ENCODE results near the gene HJURP.

The HJURP gene

DNA sequence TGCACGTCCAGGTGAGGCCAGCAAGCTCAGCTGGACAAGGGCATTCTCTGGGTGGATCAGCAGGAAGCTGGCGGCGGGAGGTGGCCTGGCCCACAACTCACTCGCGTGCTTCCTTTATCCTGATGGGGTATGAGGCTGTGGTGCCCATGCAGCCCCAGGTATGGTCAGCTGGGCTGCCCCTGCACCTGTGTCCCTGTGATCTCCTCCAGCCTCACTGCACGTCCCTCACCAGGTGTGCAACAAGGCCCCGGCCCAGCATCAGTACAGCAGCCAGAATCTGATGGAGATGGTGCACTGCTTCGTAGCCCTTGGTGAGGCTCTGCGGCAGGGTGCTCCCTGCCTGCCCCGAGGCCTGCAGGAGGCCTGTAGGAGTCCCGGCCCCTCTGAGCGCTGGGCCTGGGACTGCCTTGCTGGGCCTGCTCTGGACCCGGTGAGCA, 58.6 kb downstream of the HJURP start:
- in situ Hi-C loops (cut with MboI; ENCODE audit: low sequenced_read_pairs), result no loop called here

DNA sequence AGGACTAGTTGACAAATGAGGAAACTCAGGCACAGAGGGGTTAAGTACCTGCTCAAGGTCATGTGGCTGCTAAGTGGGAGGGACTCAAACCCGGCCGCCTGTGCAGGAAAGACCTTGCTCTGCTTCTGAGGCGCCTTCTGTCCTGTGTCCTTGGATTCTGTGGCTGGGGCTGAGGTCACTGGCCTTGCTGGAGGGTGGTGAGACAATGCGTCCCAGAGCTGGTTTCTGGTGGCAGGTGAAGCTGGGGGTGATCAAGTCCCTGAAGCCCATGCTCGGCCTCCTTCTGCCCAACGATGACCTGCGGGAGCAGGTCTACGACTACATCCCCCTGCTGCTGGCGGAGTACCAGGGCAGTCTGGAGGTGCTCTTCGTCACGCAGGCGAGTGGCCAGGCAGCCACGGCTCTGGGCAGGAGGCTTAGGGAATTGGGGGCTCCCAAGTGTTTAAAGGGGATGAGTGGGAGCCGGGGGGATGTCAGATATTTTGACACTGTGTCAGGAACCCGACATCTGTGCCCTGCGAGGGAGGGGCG, 60.1 kb downstream of the HJURP start:
- in situ Hi-C loops (cut with MboI; ENCODE audit: low sequenced_read_pairs), result no loop called here

DNA sequence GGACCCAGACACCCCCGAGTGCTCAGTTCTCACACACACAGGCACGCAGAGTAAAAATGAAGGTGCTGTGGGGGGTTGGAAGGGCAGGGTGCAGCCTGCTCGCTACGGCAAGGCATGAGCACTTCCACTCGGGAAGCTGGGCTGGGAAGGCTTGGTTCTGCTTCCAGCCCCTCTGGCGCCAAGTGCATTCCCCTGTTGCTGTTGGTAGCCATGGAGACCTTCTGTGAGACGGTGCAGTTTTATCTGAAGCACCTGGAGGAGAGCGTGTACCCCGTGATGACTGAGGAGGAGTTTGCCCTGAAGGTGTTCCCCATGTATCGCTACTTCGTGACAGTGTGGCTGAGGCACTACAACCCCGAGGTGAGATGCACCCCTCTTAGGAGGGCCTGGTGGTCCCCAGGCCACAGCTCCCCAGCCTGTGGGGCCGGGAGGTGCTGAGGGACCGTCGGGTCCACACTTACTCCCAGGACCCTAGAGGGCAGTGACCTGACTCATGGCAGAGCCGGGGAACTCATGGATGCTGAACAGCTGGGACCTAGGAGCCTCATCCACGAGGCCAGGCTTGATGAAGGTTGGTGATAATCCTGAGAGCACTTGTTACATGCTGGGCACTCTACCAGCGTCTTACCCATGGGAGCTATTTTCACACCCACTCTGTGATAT, 60.7 kb downstream of the HJURP start:
- in situ Hi-C loops (cut with MboI; ENCODE audit: low sequenced_read_pairs), result no loop called here

DNA sequence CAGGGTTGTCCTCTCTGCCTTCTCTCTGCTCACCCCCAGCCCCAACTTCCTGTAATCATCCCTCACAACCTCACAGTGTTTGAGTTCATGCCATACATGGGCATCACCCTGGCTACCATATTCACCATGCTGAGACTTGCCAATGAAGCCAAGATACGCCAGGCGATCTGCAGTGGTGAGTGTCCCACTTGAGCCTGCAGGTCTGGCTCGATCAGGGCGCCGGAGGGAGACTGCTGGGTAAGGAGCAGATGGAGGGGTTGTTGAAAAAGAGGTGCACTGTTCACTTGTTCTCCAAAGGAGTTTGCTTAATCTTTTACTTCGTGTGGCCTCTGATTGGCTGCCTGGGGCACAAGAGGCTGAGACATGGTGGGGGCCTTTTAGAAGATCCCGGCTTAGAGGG, 61.6 kb downstream of the HJURP start:
- in situ Hi-C loops (cut with MboI; ENCODE audit: low sequenced_read_pairs), result no loop called here

DNA sequence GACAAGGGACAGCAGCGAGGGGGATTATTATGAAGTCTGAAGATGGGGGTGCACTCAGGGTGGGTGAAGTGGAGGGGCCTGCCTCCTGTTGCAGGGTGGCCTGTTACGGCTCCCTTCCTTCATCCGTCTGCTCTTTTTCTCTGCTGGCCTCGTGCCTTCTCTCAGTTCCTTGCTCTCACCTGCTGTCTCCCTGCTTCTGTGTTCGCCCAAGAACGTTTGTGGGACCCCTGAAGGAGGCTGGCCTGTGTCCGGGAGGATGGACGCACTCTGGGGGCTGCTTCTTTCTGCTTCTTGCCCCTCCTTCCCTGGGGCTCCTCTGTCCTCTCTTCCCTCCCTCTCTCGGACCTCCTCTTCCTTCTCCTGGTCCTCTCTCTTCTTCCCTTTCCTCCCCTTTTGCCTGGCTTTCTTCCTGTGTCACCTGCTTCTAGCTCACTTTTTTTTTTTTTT, 62.4 kb downstream of the HJURP start:
- in situ Hi-C loops (cut with MboI; ENCODE audit: low sequenced_read_pairs), result no loop called here

DNA sequence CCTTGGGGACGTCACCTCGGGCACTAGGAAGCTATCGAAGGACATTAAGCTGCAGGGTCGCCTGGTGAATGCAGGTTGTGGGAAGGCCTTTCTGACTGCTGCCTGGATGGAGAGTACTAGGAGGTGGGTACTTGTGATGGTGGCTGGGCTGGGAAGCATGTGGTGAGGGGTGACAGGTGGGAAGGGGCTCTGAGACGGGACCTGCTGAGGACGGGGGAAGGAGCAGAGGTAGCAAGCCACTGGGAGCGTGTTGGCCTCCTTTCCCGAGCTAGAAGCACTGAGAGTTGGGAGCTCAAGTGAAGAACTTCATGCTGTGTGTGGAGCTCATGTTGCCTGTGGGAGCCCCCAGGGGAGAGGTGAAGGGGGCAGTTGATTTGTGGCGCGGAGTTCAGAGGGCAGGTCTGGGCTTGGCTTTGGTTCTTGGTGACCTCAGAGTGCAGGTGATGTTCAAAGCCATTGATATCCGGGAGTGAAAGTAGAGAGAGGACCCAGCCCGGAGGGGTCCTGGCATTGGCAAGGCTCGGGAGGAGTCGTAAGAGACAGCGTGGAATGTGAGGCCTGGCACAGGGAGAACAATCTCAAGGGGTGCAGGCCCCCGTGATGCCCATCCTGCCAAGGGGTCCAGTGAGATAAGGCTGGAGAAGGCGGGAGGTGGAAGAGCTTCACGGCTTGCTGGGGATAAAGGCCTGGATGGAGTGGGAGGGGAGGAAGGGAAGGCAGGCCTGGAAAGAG, 63.0 kb downstream of the HJURP start:
- in situ Hi-C loops (cut with MboI; ENCODE audit: low sequenced_read_pairs), result no loop called here

DNA sequence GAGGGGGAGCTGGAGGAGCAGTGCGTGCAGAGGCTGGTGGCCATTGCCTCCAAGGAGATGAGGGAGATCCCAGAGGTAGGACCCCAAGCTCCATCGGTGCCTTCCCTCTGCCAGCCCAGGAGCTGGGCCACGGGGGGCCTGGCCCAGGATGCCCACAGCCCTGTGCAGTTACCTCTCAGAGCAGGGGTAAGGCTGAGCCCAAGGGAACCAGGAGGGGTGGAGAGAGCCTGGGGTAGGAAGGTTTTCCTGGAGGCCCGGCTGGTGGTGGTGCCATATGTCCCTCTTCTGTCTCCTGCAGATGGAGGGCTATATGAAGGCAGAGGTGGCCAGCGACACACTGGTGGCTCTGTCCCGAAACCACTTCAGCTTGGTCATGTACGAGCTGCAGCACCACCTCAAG, 64.8 kb downstream of the HJURP start:
- in situ Hi-C loops (cut with MboI; ENCODE audit: low sequenced_read_pairs), result no loop called here
